Lung (tissue), 12 donors: ENCODE measurements around the gene KIAA1755. TPM values are rescaled to one million over a fixed set of nuclear protein-coding genes. Genes with fewer than 3 reads are reported as not detected.

Source experiments
- ATAC-seq: fragments of 200-7000 bp; cut with Tn5 transposase; one replicate; pipeline ENCODE4 v1.9.1; 2020; ENCODE audit warnings: moderate number of reproducible peaks; ENCODE audit not compliant: insufficient read depth, low FRiP score
- DNase-seq, 3 donors: peaks; one replicate each; pipeline ENCODE4 v3.0.0-alpha.2; 2013 to 2017
- H3K27ac ChIP-seq, 2 donors: one replicate each; pipeline ENCODE4 v1.5.1; 2013; ENCODE audit warnings: mild to moderate bottlenecking in 2 of 2, moderate library complexity in 2 of 2, control low read depth in 1 of 2, inconsistent platforms in 1 of 2, low read depth in 1 of 2, low read length in 1 of 2
- H3K27me3 ChIP-seq, 3 donors: one replicate each; pipeline ENCODE4 v1.5.1; 2013; ENCODE audit warnings: low read length in 2 of 3; ENCODE audit not compliant: control insufficient read depth in 3 of 3, insufficient read depth in 3 of 3
- H3K36me3 ChIP-seq, 4 donors: one replicate each; pipeline ENCODE4 v1.5.1; 2013; ENCODE audit warnings: low read length in 4 of 4, mild to moderate bottlenecking in 1 of 4, moderate library complexity in 1 of 4; ENCODE audit not compliant: control insufficient read depth in 4 of 4, insufficient read depth in 4 of 4
- H3K4me1 ChIP-seq, 5 donors: one replicate each; pipeline ENCODE4 v1.5.1; 2013; ENCODE audit warnings: low read length in 5 of 5, mild to moderate bottlenecking in 2 of 5, moderate library complexity in 1 of 5; ENCODE audit not compliant: control insufficient read depth in 5 of 5, insufficient read depth in 5 of 5
- H3K4me3 ChIP-seq: one replicate; pipeline ENCODE4 v1.5.1; 2013; ENCODE audit warnings: mild to moderate bottlenecking, control low read depth, moderate library complexity
- H3K9ac ChIP-seq, 2 donors: one replicate each; pipeline ENCODE4 v1.5.1; 2013; ENCODE audit warnings: low read length in 2 of 2, control low read depth in 1 of 2; ENCODE audit not compliant: insufficient read depth in 1 of 2
- H3K9me3 ChIP-seq, 4 donors: one replicate each; pipeline ENCODE4 v1.5.1; 2013; ENCODE audit warnings: low read length in 3 of 4, mild to moderate bottlenecking in 1 of 4, moderate library complexity in 1 of 4; ENCODE audit not compliant: control insufficient read depth in 4 of 4, insufficient read depth in 3 of 4
- WGBS, 2 donors: extraction: QIAGEN DNeasy Blood & Tissue Kit; methylation state at CpG; one replicate each; pipeline ENCODE4 v1.1.7; 2013; 5-methylcytosine and 5-hydroxymethylcytosine counted together
- polyA plus RNA-seq, 2 donors: library from polyadenylated mRNA; stranded (reverse); fragments of 200-250 nt; gene quantifications; one replicate each; pipeline ENCODE4 v1.2.1, GENCODE V29; 2013
- total RNA-seq, 2 donors: library from RNA; depleted of rRNA in 1 of 2; stranded (reverse); fragments of >200 nt in 1 of 2; gene quantifications; one replicate each; pipeline ENCODE4 v1.2.1, GENCODE V29; 2014 to 2021
- TF ChIP-seq, protein P1 (sequence below): IDR thresholded peaks from 2 replicates; pipeline ENCODE4 v1.5.1; 2012; ENCODE audit warnings: mild to moderate bottlenecking; ENCODE audit errors: control extremely low read depth, extremely low read depth
- donor health status: control.
- donor health status: control.
- donor health status: Bipolar disorder and iron deficiency.
- donor health status: healthy.
- donor health status: DM: yes; HTN: yes; CAD: no.

The KIAA1755 gene
- total and polyA plus RNA-seq, 4 donors: 0.33 to 2.0 (median 1.3) TPM

DNA sequence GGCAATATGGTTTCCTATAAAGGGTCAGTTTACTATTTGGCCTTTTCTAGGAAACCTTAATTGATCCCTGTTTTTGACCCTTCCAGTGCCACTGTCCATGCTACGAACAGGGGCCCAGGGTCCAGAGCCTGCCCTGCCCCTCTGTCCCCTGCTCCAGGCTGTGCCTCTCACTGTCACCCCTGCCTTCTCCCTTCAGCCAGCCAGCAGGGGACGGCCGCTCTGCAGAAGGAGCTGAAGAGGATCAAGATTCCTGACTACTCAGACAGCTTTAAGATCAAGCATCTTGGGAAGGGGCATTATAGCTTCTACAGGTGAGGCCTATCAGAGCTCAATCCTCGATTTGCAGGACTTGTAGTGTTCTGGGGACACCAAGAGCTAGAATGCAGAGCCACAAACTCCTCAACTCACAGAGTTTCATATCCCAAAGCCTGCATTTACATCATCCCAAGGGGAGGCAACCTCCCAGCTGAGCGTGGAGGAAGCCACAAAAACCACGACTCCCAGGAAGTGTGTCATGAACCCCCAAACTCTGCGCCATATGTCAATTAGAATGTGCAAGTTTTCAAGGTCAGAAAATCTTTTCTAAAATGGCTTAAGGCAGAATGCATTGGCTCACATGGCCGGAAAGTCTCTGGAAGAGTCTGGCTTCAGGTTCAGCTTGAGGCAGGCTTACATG lies 47.0 kb upstream of the KIAA1755 start:
- H3K4me1 ChIP-seq: no peaks in the 10 kb centered on the region
- no peak overlapping the region for H3K9ac ChIP-seq
- peaks cover 0 to 2% (median 0%) of the 10 kb centered on the region in 3 donors for H3K27me3 ChIP-seq
- TF ChIP-seq, protein P1, sequence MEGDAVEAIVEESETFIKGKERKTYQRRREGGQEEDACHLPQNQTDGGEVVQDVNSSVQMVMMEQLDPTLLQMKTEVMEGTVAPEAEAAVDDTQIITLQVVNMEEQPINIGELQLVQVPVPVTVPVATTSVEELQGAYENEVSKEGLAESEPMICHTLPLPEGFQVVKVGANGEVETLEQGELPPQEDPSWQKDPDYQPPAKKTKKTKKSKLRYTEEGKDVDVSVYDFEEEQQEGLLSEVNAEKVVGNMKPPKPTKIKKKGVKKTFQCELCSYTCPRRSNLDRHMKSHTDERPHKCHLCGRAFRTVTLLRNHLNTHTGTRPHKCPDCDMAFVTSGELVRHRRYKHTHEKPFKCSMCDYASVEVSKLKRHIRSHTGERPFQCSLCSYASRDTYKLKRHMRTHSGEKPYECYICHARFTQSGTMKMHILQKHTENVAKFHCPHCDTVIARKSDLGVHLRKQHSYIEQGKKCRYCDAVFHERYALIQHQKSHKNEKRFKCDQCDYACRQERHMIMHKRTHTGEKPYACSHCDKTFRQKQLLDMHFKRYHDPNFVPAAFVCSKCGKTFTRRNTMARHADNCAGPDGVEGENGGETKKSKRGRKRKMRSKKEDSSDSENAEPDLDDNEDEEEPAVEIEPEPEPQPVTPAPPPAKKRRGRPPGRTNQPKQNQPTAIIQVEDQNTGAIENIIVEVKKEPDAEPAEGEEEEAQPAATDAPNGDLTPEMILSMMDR: no peak
- ATAC-seq (no peak), DNase-seq (no peak)
- H3K36me3 ChIP-seq: no peaks in the 10 kb centered on the region
- no peak overlapping the region for H3K27ac ChIP-seq
- H3K9me3 ChIP-seq: peaks cover 0 to 2% (median 0%) of the 10 kb centered on the region in 4 donors
- H3K4me3 ChIP-seq: no peak overlapping the region
- whole genome bisulfite sequencing, 2 donors: 51 to 73% methylated on average over 8 of the region's 8 CpGs

DNA sequence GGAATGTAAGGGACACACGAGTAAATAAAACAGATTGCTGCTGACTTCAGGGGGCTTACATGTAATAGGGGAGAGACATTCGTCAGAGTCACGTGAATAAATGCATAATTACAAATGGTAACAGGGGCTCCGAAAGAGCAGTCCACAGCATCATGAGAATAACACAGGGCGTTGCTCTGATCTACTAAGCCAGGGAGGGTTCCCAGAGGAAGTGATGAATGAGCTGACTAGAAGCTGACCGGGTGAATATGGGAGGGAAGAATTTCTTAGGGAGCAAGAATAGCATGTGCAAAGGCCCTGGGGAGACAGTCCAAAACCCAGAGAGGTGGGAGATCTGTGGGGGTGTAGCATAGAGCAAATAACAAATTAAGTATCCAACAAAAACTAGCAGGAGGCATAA lies 45.8 kb upstream of the KIAA1755 start:
- H3K4me3 ChIP-seq: no peak overlapping the region
- no peak overlapping the region for H3K27ac ChIP-seq
- 74 to 75% methylated on average over 6 of the region's 6 CpGs for whole genome bisulfite sequencing, 2 donors
- no peaks in the 10 kb centered on the region for H3K4me1 ChIP-seq
- TF ChIP-seq, protein P1: no peak
- no peak overlapping the region for H3K9ac ChIP-seq
- H3K9me3 ChIP-seq: peaks cover 0 to 2% (median 0%) of the 10 kb centered on the region in 4 donors
- DNase-seq (no peak), ATAC-seq (no peak)
- H3K27me3 ChIP-seq: peaks cover 0 to 2% (median 0%) of the 10 kb centered on the region in 3 donors
- no peaks in the 10 kb centered on the region for H3K36me3 ChIP-seq

DNA sequence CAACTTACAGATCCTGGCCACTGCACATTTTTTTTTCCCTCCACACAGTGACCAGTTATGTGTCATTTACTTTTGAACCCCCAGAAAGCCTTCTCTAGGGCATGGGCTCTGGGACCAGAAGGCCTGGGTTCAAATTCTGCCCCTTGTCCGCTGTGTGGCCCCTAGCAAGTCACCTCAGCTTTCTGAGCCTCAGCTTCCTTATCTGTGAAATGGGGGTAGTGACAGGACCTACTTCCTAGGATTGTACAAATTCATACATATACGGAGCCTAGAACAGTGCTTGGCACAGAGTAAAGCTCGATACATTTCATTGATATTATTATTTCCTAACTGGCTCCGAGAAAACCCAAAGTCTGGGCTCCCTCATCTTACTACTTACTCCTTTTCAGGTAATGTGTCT lies 45.0 kb upstream of the KIAA1755 start:
- ATAC-seq (no peak), DNase-seq (no peak)
- H3K27me3 ChIP-seq: peaks cover 0 to 2% (median 0%) of the 10 kb centered on the region in 3 donors
- H3K27ac ChIP-seq: no peak overlapping the region
- H3K9ac ChIP-seq: no peak overlapping the region
- peaks cover 0 to 2% (median 0%) of the 10 kb centered on the region in 4 donors for H3K9me3 ChIP-seq
- TF ChIP-seq, protein P1: no peak
- no peaks in the 10 kb centered on the region for H3K4me1 ChIP-seq
- H3K36me3 ChIP-seq: no peaks in the 10 kb centered on the region
- H3K4me3 ChIP-seq: no peak overlapping the region
- WGBS, 2 donors: 71 to 86% methylated on average over 4 of the region's 4 CpGs
